DOHH2 (cell line): Measurements from ENCODE around the gene TMOD4.

Experiments used
- H3F3A ChIP-seq: fragments of 200-600 bp; sonication (generic), shearing (Covaris generic); 2 replicates; pipeline ENCODE4 v1.6.0; 2016; ENCODE audit warnings: antibody characterized with exemption, mild to moderate bottlenecking; ENCODE audit not compliant: control insufficient read depth, insufficient read depth
- H3K27ac ChIP-seq: fragments of 200-600 bp; sonication (generic); 2 replicates; pipeline ENCODE4 v1.5.1; 2014; ENCODE audit warnings: low read depth, mild to moderate bottlenecking, low read length, moderate library complexity
- H3K27me3 ChIP-seq: fragments of 200-600 bp; sonication (generic); 2 replicates; pipeline ENCODE4 v1.6.1; 2014; ENCODE audit warnings: mild to moderate bottlenecking, low read length, mixed read lengths; ENCODE audit not compliant: control insufficient read depth
- H3K36me3 ChIP-seq: fragments of 200-600 bp; sonication (generic); 2 replicates; pipeline ENCODE4 v1.6.1; 2014; ENCODE audit warnings: mild to moderate bottlenecking, low read length, moderate library complexity, mixed read lengths; ENCODE audit not compliant: control insufficient read depth
- H3K4me1 ChIP-seq: fragments of 200-600 bp; sonication (generic); 2 replicates; pipeline ENCODE4 v1.6.1; 2014; ENCODE audit warnings: mild to moderate bottlenecking, low read length, mixed read lengths; ENCODE audit not compliant: control insufficient read depth
- H3K4me2 ChIP-seq: fragments of 200-600 bp; sonication (generic); 2 replicates; pipeline ENCODE4 v1.6.0; 2014; ENCODE audit warnings: mild to moderate bottlenecking, low read length, moderate library complexity
- H3K4me3 ChIP-seq: fragments of 200-600 bp; sonication (generic); 2 replicates; pipeline ENCODE4 v1.5.1; 2014; ENCODE audit warnings: mild to moderate bottlenecking, low read length, mixed read lengths
- H3K79me2 ChIP-seq: fragments of 200-600 bp; sonication (generic); 2 replicates; pipeline ENCODE4 v1.6.1; 2014; ENCODE audit warnings: mild to moderate bottlenecking, low read length, mixed read lengths; ENCODE audit not compliant: control insufficient read depth
- H3K9me2 ChIP-seq: fragments of 200-600 bp; sonication (generic); replicated peaks from 2 replicates; pipeline ENCODE4 v1.6.1; 2014; ENCODE audit warnings: mild to moderate bottlenecking, low read length, mixed read lengths; ENCODE audit not compliant: control insufficient read depth
- H3K9me3 ChIP-seq: fragments of 200-600 bp; sonication (generic); 2 replicates; pipeline ENCODE4 v1.6.1; 2014; ENCODE audit warnings: antibody characterized with exemption, low read length, mixed read lengths; ENCODE audit not compliant: control insufficient read depth, insufficient read depth
- H4K20me1 ChIP-seq: fragments of 200-600 bp; sonication (generic); 2 replicates; pipeline ENCODE4 v1.6.0; 2014; ENCODE audit warnings: low read depth, mild to moderate bottlenecking, antibody characterized with exemption, low read length, moderate library complexity; ENCODE audit not compliant: control insufficient read depth, insufficient read depth
- CTCF ChIP-seq: fragments of 200-600 bp; sonication (generic); IDR thresholded peaks from one replicate; pipeline ENCODE4 v1.5.1; 2014; ENCODE audit warnings: antibody characterized with exemption, mild to moderate bottlenecking, low read depth, low read length; ENCODE audit not compliant: poor library complexity, severe bottlenecking
- EZH2phosphoT487 ChIP-seq: fragments of 200-600 bp; sonication (generic); IDR thresholded peaks from 2 replicates; pipeline ENCODE4 v1.6.1; 2017; ENCODE audit warnings: borderline replicate concordance, mild to moderate bottlenecking, antibody characterized with exemption, low read length, moderate library complexity, mixed read lengths

The TMOD4 gene

GRCh38 chr1:151134991-151135390 is 40.8 kb downstream of the TMOD4 start:
- TF ChIP-seq CTCF (no peak), EZH2phosphoT487 (no peak)
- H3K9me3 ChIP-seq = no peaks in the 10 kb centered on the region
- H3K4me3 ChIP-seq = no peak overlapping the region
- H3K27ac ChIP-seq = no peak overlapping the region
- no peaks in the 10 kb centered on the region for H3K9me2 ChIP-seq
- H4K20me1 ChIP-seq = no peaks in the 10 kb centered on the region
- no peaks in the 10 kb centered on the region for H3K36me3 ChIP-seq
- H3K79me2 ChIP-seq = no peaks in the 10 kb centered on the region
- H3K4me2 ChIP-seq = no peak overlapping the region
- no peaks in the 10 kb centered on the region for H3F3A ChIP-seq
- peaks cover 15% of the 10 kb centered on the region for H3K4me1 ChIP-seq
- H3K27me3 ChIP-seq = 0 out of 2 replicates have a peak, but pooled peaks cover 4% of the 10 kb centered on the region

GRCh38 chr1:151134396-151134795 is 41.4 kb downstream of the TMOD4 start:
- Histone ChIP-seq H3K79me2 (no peaks in the 10 kb centered on the region), H3K36me3 (no peaks in the 10 kb centered on the region), H3F3A (no peaks in the 10 kb centered on the region), H3K4me2 (no peak overlapping the region), H3K9me3 (no peaks in the 10 kb centered on the region), H3K27ac (no peak overlapping the region), H3K27me3 (0 out of 2 replicates have a peak, but pooled peaks cover 4% of the 10 kb centered on the region), H3K9me2 (no peaks in the 10 kb centered on the region), H4K20me1 (no peaks in the 10 kb centered on the region), H3K4me1 (peaks cover 15% of the 10 kb centered on the region), H3K4me3 (no peak overlapping the region)
- no peak for TF ChIP-seq CTCF
- TF ChIP-seq EZH2phosphoT487 = no peak

- H3K4me3 ChIP-seq = no peak overlapping the region
- no peaks in the 10 kb centered on the region for H3K9me2 ChIP-seq
- no peaks in the 10 kb centered on the region for H4K20me1 ChIP-seq
- 0 out of 2 replicates have a peak, but pooled peaks cover 4% of the 10 kb centered on the region for H3K27me3 ChIP-seq
- peaks cover 15% of the 10 kb centered on the region for H3K4me1 ChIP-seq
- TF ChIP-seq CTCF (no peak), EZH2phosphoT487 (no peak)
- H3K79me2 ChIP-seq = no peaks in the 10 kb centered on the region
- no peak overlapping the region for H3K4me2 ChIP-seq
- H3K27ac ChIP-seq = no peak overlapping the region
- H3F3A ChIP-seq = no peaks in the 10 kb centered on the region
- H3K36me3 ChIP-seq = no peaks in the 10 kb centered on the region
- no peaks in the 10 kb centered on the region for H3K9me3 ChIP-seq
These were observed 42.6 kb downstream of the TMOD4 start for GRCh38 chr1:151133018-151133806.
